BE2C (cell line): ENCODE measurements around the gene PHACTR3.
A peak's percentile ranks its signal among the peaks of the same experiment; 100 is the strongest.

Experiments
- DNase-seq: peaks from one replicate; pipeline ENCODE4 v3.0.0-alpha.2; 2020
- H3K27me3 ChIP-seq: fragments of 250-450 bp; sonication (Bioruptor Pico); 2 replicates; pipeline ENCODE4 v1.5.1; 2020; ENCODE audit warnings: mild to moderate bottlenecking
- H3K36me3 ChIP-seq: fragments of 250-450 bp; sonication (Bioruptor Pico); 2 replicates; pipeline ENCODE4 v1.5.1; 2020; ENCODE audit warnings: mild to moderate bottlenecking
- H3K4me1 ChIP-seq: fragments of 250-450 bp; sonication (Bioruptor Pico); 2 replicates; pipeline ENCODE4 v1.5.1; 2020
- H3K4me3 ChIP-seq: 2 replicates; pipeline ENCODE4 v1.5.1; 2011; ENCODE audit warnings: low read depth, low read length
- H3K9me3 ChIP-seq: fragments of 250-450 bp; sonication (Bioruptor Pico); 2 replicates; pipeline ENCODE4 v1.5.1; 2020
- CTCF ChIP-seq: IDR thresholded peaks from 2 replicates; pipeline ENCODE4 v1.5.1; 2012; ENCODE audit warnings: mild to moderate bottlenecking, low read depth, low read length

The PHACTR3 gene

DNA sequence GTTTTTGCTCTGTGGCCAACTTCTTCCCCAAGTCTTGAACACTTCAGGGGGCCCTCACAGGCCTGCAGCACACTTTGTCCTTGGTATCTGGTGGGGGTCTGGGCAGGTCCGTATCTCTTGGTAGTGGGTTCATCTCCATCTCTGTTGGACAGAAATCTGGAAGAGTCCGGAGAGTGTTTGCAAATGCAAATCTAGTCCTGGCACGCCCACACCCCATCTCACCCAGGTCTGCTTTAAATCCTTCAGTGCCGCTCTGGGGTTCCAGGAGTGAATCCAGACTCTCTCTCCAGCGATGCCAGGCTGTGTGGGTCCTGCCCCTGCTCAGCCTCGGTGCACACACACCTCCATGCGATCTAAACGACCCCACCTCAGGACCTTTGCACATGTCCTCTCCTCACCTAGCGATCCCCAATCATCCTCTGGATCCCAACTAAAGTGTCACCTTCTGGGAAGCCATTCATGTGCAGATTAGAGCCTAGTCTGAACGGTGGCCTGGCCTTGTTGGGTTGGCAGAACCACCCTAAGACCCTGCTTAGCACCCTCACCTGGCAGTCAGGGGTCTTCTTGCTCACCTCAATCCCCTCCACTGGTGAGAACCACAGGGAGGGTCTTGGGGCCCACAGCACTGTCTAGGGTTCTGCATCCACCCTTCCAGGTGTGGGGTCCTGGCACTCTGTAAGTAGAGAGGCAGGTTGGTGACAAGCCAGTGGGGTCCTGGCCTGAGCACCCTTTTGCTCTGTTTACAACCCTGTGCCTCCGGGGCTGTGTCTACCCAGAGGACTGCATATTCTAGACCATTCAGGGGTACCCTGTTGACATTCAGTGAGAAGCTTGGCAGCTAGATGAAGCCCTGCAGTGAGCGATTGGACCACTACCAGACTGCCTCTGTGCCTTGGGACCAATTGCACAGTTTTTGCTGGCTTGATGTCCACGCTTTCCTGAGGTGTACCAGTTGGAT is 228.3 kb downstream of the PHACTR3 start:
- DNase-seq: no peak
- H3K4me1 ChIP-seq: no peaks in the 10 kb centered on the region
- H3K27me3 ChIP-seq: peaks cover 10% of the 10 kb centered on the region
- no peaks in the 10 kb centered on the region for H3K9me3 ChIP-seq
- H3K4me3 ChIP-seq: no peak overlapping the region
- no peaks in the 10 kb centered on the region for H3K36me3 ChIP-seq
- TF ChIP-seq CTCF: no peak

- no peak for TF ChIP-seq CTCF
- no peaks in the 10 kb centered on the region for H3K36me3 ChIP-seq
- H3K27me3 ChIP-seq: peaks cover 10% of the 10 kb centered on the region
- H3K9me3 ChIP-seq: no peaks in the 10 kb centered on the region
- H3K4me3 ChIP-seq: no peak overlapping the region
- DNase-seq: no peak
- H3K4me1 ChIP-seq: no peaks in the 10 kb centered on the region
These were observed 230.7 kb downstream of the PHACTR3 start for GRCh38 chr20:59835057-59835447.

DNA sequence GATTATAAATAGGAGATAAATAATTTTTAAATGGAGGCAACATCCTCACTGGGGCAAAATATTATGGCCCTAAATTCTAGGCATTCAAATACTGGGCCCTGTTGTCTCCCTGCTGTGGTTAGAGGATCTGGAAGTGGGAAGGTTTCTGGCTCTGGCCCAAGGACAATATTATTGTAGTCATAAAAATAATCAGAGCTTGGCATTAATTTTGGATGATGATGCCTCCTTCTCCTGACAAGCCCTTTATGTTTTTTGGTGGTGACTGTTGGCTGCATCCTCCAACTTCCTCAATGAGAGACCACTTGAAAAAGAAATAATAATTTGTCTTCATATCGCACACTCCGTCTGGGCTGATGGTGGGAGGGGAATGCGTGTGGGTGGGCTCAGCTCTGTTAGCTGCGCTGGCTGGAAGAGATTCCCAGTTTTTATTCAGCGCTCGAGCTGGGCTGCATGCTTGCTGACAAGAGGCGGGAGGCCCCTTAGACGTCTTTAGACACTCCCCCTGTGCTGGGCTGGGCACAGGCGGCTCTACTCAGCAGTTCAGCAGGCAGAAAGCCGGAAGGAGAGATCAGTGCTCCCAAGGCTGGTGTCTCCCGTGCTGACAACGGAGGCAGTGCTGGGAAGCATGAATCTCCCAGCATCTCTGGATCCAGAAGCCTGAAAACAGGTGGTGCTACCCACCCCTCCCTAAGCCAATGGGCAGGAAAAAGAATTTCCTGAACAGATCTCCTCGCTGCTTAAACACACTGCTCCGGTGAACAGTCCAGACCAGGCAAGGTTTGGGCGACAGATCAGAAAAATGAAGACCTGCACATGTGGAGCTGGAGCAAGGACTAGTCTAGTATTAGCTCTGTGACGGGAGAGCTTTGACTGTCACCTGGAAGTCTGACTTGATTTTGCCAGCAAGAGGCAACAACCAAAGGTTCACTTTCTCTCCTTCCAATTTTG is 231.4 kb downstream of the PHACTR3 start:
- peak; percentile 26 for DNase-seq
- no peaks in the 10 kb centered on the region for H3K4me1 ChIP-seq

GRCh38 chr20:59836767-59837166 is 232.4 kb downstream of the PHACTR3 start:
- Histone ChIP-seq H3K9me3 (no peaks in the 10 kb centered on the region), H3K27me3 (peaks cover 13% of the 10 kb centered on the region), H3K36me3 (no peaks in the 10 kb centered on the region), H3K4me3 (no peak overlapping the region), H3K4me1 (no peaks in the 10 kb centered on the region)
- no peak for DNase-seq
- TF ChIP-seq CTCF: no peak

More for the DNA sequence above, 231.4 kb downstream of the PHACTR3 start:
- TF ChIP-seq CTCF: no peak
- Histone ChIP-seq H3K27me3 (peaks cover 13% of the 10 kb centered on the region), H3K9me3 (no peaks in the 10 kb centered on the region), H3K4me3 (no peak overlapping the region), H3K36me3 (no peaks in the 10 kb centered on the region)

GRCh38 chr20:59837623-59838394 is 233.5 kb downstream of the PHACTR3 start:
- DNase-seq: no peak
- no peaks in the 10 kb centered on the region for H3K36me3 ChIP-seq
- TF ChIP-seq CTCF: no peak
- no peaks in the 10 kb centered on the region for H3K9me3 ChIP-seq
- no peak overlapping the region for H3K4me3 ChIP-seq
- H3K4me1 ChIP-seq: no peaks in the 10 kb centered on the region
- peaks cover 13% of the 10 kb centered on the region for H3K27me3 ChIP-seq
